HT1080 (cell line): ENCODE data around the gene MCTP1. TPM values are rescaled to one million over a fixed set of nuclear protein-coding genes. Genes with fewer than 3 reads are reported as not detected.
"Not testable (repeated sequence)": the region's sequence is repeated elsewhere in the genome, so short reads cannot be mapped to it uniquely, and the experiment has no call there.

ENCODE experiments used
- DNase-seq: peaks from one replicate; pipeline ENCODE4 v3.0.0-alpha.2; 2015; ENCODE audit warnings: low read depth
- total RNA-seq: library from RNA; depleted of rRNA; stranded (reverse); fragments of >200 nt; shearing (Covaris generic); gene quantifications from 2 replicates; pipeline ENCODE4 v1.2.3, GENCODE V29; 2014

MCTP1 gene
- total RNA-seq, 1 experiment from 2014 or later = 13.9 TPM

DNA sequence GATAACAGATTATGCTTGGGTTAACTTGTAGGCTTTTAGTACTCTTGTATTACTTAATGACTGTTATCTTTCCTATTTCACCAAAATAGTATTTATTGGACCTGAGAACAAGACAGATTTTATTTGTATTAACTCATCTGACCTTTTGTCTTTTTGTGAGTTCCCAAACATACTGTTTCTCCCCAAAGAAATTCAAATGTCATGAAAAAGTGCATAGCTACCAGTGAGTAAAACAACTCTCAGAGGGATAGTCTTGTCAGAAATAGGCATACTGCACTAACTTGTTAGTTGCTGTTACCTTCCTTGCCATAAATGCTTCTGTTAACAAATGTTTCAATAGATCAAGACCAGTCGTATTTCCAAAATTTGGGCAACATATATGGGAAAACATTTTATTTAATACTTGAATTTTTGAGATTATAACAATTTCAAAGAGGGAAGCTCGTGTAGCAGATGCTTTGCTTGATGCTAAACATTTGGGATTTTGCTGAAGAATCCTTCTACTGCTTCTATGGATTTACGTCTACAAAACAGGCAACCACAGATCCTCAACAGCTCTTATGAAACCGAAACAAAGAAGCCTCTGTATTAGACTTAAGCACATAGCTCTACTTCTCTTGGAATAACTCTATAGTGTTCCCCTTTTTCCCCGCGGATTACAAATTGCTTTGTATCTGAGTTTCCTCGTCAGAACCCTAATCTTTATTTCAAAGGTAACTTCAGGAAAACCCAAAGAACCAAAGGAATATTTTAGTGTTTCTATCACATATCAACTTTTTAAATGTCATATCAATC lies 248.8 kb downstream of the MCTP1 start:
- peak; percentile 29 for DNase-seq

DNA sequence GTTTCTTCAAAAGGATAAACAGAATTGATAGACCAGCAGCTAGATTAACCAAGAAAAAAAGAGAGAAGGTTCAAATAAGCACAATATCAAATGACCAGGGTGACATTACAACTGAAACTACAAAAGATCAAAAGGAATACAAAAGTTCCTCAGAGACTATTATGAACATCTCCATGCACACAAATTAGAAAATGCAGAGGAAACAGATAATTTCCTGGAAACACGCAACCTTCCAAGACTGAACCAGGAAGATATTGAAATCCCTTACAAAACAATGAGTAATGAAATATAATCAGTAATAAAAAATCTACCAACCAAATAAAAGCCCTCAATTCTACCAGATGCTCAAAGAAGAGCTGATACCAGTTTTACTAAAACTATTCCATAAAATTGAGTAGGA lies 252.1 kb downstream of the MCTP1 start:
- DNase-seq = no peak

GRCh38 chr5:95029569-95030366 lies 255.1 kb downstream of the MCTP1 start:
- peak; percentile 35 for DNase-seq

- no peak for DNase-seq
These were observed 257.1 kb downstream of the MCTP1 start for GRCh38 chr5:95027775-95028174.

- peak; percentile 3 for DNase-seq
These were observed 257.7 kb downstream of the MCTP1 start for GRCh38 chr5:95027151-95027721.

DNA sequence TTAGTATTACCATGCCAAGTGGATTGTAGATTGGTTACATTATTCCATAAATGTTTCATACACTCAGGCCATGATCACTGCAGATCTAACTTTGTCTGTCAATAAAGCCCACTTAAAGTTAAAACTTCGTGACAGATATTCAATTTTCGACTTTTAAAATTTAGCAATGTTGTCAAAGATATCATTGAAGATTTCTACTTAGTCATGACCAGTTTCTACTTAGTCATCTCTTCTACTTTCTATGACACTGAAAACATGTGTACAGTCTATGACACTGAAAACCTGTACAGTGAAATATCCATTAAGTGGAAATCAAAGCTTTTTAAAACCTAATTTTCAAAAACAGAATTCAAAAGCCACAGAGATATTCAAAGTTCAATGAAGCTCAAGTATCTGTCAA lies 258.2 kb downstream of the MCTP1 start:
- DNase-seq = no peak

- peak; percentile 79 for DNase-seq
These were observed 261.8 kb downstream of the MCTP1 start for GRCh38 chr5:95022967-95023695.

DNA sequence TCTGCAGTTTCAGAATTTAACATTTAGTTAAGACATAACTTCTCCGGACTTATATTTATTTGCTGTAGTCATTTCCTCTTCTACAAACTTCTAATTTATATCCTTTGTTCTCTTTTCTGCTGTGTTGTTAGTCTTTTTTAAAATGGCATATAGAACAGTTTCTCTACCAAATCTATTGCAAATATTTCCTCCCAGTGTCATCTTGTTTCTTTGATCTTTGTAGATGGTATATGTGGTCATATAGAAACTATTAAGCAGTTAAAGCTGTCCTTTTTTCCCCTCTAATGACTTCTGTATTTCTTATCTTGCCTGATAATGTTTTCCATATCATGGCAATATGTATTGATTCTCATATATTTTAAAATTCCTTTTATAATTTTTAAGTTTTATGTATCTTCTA lies 264.5 kb downstream of the MCTP1 start:
- DNase-seq = no peak

GRCh38 chr5:95018946-95019345 lies 265.9 kb downstream of the MCTP1 start:
- DNase-seq = no peak

DNA sequence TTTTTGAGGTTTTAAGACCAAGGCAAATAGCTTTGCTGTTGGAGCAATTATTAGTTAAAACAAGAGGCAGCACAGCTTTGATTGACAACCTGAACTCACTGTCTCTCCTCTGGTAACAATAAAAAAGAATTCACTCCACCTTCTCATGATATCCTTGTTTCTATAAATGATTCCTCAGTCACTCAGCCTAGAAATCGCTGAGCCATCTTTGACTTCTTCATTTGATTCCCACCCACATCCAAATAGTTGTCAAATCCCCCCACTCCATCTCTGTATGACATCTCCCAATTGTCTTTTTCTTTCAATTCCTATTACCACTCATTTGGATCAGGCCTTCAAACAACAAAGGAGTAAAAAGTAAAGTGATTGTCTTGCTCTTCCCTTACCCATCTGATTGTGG lies 266.4 kb downstream of the MCTP1 start:
- DNase-seq = no peak

GRCh38 chr5:95009812-95010211 lies 275.1 kb downstream of the MCTP1 start:
- no peak for DNase-seq

DNA sequence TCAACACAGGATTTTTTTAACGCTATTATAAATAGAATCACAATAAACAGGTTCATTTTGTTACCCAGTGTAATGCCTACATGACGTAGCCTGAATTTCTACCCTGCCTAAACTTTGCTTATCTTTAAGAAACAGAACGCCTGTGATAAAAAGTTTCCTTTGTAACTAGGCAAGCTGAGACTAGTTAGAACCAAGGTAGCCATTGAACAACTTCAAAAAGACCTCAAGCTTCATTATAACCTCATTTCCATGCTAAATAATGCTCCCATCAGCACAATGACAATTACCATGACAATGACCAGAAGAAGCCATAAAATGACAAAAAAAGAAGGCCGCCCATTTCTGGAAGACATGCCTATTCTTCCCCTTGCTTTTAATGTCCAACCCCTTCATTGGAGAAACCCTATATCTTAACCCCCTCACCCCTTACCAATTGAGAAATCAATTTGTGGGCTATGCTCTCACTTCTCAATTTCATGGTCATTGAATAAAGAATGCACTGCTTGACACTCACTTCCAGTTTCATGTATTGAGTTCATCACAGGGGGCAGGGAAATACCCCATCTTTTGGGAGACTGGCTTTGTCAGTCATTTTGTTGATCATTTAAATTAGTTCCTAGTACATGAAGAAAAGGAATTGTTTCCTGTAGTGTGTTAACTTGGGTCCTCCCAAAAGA lies 276.8 kb downstream of the MCTP1 start:
- DNase-seq = no peak

DNA sequence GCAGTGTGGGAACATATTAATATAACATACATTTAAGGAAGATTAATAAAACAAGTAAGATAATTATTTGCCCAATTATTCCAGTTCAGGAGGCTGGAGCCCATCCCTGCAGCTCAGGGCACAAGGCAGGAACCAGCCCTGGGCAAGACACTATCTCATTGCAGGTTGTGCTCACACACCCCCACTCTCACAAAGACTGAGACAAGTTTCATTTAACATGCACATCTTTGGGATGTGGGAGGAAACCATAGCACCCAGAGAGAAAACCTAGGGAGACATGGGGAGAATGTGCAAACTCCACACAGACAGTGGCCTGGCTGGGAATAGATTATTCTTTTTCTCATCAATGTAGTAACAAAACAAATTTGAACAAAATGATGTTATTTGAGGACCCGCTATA lies 279.1 kb downstream of the MCTP1 start:
- DNase-seq = no peak

DNA sequence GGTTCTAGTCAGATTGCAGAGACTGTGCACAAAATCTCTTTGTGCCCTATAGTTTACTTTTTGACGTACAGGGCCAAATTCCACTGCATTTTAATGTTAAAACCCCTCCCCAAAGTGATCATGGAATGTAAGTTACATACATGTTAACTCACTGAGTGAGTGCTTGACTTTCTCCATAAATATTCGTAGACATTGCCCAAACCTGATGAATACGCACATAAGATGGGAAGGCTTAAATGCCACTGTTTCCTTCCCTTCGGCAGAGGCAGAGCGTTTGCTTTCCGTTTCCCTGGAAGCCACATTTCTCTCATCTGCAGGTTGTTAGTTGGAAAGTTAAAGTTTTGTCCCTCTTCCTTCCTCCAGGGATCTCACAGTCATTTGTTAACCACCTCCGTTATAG lies 286.2 kb downstream of the MCTP1 start:
- no peak for DNase-seq

- DNase-seq = not testable (repeated sequence)
These were observed 290.4 kb downstream of the MCTP1 start for GRCh38 chr5:94994537-94994936.

DNA sequence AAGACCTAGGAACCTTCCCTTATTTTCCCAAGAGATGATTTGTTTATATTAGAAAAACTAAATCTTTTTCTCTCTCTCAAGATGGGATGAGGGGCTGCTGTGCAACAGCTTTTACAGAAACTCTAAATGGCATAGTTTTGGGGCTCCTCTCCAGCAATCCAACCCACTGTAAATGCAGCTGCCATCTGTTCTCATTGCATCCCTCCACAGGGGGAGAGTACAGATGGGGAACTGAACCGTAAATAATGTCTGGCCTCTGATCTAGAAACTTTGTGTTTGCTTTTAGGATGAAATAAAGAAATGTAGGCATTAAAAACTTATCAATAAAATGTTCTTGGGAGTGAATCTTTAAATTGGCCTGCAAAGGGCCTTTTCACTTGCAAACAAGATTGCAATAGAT lies 291.4 kb downstream of the MCTP1 start:
- no peak for DNase-seq

- no peak for DNase-seq
These were observed 292.6 kb downstream of the MCTP1 start for GRCh38 chr5:94992325-94992724.

DNA sequence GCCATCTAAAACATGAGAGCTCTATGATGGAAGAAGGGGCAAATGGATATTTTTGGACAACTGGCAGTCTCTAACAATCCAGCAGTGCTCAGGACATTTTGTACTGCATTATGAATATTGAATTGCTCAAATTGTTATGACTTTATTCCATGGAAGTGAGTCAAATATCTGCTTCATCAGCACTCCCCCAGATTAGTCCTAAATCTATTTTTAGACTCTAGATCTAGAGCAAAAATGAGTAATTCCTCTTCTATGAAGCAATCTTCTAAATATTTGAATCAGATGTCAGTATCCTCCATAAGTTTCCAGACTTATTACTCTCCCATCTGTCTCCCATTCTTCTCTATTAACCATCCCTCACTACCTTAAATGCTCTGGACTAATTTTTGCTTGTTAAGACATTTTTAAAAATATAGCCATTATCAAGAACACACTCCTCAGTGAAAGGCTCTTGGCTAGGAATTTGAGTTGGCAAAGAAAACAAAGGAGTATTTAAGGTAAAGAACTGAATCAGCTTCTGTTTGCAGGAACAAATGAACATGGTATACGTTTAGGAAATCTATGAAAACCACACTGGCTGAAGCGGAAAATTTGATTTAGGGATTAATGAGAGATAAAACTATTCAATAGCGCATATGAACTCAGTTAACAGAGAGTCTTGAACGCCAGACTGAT lies 300.9 kb downstream of the MCTP1 start:
- DNase-seq = peak; percentile 47

GRCh38 chr5:94977437-94977836 lies 307.5 kb downstream of the MCTP1 start:
- DNase-seq = no peak

DNA sequence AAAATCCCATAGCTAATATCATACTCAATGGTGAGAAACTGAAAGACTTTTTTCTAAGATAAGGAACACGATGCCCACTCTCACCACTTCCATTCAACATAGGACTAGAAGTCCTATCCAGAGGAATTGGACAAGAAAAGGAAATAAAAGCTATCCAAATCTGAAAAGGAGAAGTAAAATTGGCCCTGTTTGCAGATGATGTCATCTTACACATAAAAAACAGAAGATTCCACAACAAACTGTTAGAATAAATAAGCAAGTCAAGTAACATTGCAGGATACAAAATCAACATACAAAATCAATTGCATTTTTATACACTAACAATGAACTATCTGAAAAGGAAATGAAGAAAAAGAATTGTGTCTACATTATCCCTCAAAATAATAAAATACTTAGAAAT lies 308.0 kb downstream of the MCTP1 start:
- DNase-seq = no peak

DNA sequence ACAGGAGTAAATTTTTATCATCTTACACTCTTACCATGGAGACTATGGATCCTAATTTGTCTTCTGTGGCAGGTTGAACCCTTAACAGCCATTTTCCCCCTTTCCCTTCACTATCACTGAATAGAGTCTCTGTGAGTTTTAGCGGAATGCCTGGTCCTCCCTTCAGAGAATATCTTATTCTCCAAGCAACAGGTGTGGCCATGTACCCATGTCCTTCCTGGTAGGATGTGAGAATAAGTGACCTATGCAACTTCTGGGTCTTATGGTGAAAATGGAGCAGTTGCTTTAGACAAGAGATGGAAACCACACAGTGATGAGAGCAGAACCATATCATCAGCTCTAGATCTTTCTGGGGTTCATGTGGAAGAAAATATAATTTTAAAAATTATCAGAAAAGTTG lies 312.6 kb downstream of the MCTP1 start:
- no peak for DNase-seq
